GM18868 (cell line): ENCODE results near the gene RTRAF.
A peak's percentile ranks its signal among the peaks of the same experiment; 100 is the strongest.

Experiments used
- ATAC-seq: cut with Tn5 transposase; IDR thresholded peaks from one replicate; pipeline ENCODE4 v1.9.1; 2021; ENCODE audit warnings: mild to moderate bottlenecking, moderate library complexity; ENCODE audit not compliant: unreplicated experiment

The RTRAF gene

DNA sequence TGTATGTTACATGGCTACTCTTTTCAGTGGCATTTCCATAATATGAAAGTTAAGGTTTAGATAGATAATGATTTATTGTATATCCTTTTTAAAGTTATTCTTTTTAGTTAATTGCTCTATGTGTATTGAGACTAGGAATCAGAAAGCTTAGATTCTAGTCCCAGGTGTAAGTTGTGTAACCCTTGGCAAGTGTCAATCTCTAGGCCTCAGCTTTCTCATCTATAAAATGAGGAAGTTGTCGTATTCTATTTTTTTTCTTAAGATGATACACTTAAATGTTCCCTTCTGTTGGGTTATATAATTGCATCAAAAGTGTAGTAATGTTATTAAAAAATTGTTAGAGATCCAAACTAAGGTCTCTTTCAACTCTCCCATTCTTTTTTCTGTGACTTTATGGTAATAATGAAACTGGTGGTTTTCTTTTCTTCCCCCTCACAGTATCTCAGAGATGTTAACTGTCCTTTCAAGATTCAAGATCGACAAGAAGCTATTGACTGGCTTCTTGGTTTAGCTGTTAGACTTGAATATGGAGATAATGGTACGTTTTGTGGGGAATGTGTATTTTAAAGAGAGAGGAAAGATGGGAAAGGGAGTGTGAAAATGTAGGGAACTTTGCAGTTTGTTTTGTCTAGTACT, 4.1 kb downstream of the RTRAF start:
- peak; percentile 23 for ATAC-seq

DNA sequence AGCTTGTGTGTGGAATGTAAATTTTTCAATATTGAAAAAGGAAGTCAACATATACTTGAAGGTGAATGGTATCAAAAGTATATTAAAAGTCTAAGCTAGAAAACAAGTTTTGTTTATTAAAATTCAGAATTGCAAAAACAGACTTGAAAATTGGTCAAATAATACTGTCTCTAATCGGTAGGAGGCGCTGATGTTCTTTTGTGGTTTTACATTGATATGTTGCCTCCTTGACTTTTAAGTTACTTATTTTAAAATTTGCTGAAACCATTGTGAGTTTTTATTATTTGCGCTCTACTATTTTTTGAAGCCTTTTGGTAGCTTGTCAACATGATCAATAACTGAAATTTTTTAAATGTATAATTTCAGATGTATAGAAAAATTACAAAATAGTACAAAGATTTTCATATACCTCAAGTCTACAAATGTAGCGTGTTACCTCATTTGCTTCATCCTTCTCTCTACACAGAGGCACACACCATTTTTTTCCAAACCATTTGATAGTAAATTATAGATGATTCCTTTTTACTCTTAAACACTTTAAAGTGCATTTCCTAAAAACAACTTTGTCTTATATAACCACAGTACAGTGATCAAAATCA, 6.9 kb downstream of the RTRAF start:
- no peak for ATAC-seq

DNA sequence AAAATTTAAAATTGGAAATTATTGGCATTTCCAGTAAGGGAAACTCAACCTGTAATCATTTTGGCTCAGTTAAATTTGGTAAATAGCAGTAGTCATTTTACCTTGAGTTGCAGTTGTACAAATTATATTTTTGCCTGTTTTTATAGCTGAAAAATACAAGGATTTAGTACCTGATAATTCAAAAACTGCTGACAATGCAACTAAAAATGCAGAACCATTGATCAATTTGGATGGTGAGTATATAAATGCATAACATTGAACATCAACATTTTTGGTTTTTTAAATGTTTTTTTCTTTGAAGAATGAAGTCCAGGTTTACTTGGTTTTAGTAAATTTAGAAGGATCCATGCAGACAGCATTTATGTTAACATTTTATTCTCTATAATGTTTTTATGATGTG, 9.0 kb downstream of the RTRAF start:
- ATAC-seq, result no peak

DNA sequence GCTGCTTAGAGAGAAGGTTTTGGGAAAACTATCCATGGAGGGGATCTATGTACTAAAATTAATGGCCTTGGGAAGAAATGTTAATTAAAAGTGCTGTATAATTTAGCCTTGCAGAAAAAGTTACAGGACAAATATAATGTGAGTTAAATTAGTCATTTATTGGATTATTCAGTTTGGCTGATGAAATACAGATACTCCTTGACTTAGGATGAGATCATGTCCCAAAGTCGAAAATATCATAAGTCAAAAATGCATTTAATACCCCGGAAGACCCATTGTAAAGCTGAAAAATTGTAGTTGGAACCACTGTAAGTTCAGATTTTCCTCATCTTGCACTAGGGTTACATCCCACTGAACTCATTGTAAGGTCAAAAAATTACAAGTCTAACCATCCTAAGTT, 9.7 kb downstream of the RTRAF start:
- ATAC-seq, result no peak

DNA sequence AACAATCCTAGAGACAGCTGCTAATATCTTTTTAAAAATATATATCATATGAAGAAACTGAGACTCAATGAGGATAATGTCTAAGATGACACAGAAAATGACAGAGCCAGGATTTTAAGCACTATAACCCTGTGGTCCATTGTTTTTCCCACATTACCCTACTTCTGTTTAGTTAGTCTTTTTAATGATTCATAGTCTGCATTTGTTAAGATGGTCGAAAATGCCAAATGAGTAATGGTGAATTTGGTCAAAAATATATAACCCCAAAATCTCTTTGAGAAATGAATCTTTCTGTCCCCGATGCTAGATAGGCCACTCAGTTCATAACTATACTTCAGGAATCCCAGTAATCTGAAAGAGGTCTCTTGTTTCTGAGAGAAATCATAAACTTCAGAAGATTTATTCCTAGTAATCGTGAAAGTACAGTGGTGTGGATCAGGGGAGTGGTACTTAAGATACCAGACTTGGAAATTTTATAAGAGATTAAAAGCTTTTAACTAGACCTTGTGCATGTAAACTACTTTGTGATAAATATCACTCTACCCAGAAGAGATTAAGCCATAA, 10.8 kb downstream of the RTRAF start:
- no peak for ATAC-seq

DNA sequence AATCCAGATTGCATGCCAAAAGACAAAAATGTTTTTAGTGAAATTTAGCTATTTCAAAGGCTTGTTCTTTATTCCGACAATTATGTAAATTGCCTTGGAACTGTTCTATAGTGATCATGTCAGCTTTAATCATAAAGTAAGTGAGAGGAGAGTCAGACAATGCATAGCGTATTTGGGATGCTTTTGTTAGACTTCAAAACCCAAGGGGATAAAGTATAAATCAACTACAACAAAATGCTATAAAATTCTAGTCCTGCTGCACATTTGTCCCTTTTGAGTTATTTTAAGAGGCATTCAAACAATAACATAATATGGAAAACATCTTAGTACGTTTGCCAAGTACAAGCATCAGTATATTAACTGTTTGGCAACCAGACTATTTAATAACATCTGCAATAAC, 11.3 kb downstream of the RTRAF start:
- ATAC-seq, result no peak

DNA sequence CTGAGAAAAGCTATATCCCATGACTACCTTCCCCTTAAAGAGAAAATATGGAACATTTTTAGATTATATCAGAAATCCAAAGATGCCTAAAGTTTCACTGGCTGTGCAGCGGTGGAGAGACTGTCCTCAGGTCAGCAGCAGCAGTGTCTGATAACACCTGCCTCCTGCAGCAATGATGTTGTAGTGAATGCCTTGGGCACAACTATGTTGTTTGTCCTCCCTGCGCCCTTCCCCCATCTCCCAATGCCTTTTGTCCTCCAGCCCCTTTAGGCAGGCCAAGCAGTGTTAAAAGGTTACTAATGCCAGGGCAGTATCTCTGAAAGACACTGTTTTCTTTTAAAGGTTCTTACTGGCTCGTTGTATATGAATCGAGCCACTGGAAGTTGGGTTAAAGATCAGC, 13.2 kb downstream of the RTRAF start:
- no peak for ATAC-seq

DNA sequence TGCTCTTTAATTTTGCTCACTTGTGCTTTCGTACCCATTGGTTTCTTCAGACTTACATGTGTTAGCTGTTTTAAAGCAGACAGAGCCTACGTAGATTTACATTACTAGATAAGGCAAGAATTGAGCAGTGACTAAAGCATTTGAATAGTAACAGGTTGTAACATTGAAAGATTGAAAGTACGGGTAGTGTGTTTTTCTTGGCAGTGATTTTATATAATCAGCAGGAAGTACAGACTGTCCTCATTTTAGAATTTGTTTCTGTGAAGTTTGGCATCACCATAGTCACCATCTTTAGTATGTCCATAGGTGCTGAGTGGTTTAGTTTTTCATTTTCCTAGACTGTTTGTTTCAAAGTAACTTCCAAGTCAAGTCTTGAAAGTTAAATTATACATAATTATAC, 14.0 kb downstream of the RTRAF start:
- no peak for ATAC-seq

DNA sequence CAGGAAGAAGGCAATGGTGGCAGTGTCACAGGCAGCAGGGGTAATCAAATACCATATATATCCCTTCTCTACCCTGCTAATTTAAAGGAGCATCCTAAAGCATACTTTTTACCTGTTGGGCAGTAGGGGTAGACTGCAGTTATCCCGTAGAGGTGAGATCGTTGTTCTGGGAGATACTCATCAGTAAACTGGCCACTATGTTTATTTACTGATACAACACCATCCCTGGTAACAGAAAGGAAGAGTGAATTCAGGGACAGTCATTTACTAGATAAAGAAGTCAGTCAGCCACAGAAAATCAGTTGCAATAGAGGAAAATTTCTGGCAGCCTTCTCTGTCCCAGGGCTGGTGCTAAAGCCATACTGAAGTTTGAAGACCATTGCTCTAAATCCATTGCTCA, 16.3 kb downstream of the RTRAF start:
- no peak for ATAC-seq

DNA sequence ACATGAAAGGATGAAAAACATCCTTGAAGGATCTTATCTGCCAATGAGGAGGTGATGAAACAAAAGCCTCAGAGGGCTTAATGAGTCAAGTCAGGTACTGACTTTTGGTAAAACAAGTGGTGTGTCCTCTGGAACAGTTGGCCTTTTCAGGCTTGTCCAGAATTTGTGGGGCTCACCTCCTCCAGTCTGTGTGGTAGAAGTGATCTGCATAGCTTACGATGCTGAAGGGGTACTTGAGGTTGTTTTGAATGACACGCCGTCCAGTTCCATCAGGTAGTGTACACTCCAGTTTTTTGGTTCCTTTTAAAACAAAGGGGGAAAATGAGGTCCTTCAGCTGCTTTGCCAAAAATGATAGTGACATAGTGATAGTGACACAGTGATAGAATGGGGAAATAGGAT, 17.0 kb downstream of the RTRAF start:
- ATAC-seq, result no peak

DNA sequence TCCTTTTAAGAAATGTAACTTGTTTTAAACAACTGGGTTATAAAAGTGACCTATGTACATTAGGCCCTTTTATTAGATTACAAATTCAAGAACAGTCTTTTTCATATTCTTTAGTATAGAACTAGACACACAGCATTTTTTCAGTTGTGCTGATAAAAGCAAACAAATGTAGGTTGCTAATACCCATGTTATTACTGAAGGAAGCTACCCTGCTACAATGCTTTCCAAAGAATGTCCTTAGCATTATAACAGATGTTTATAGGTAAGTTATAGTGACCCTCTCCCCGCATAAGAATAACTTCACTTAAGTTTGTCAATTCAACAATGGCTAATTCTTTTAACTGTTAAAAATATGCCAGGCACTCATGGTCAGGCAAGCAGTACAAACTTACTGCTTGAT, 17.9 kb downstream of the RTRAF start:
- ATAC-seq, result no peak

DNA sequence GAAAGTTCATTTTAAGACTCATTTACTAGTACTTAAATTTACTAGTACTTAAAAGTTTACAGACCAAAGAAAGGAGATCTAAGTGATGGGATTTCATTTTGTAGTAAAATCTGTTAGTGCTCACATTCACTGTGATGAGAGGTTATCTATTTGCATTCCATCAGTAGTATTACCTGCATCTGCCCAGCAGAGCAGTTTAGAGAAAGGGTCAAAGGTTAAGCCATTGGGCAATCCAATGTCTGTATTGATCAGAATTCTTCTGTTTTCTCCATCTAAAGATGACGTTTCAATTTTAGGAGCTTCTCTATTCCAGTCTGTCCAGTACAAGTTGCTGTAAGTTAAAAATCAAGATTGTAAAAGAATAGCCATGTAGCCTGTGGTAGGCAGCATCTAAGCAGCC, 18.3 kb downstream of the RTRAF start:
- no peak for ATAC-seq

DNA sequence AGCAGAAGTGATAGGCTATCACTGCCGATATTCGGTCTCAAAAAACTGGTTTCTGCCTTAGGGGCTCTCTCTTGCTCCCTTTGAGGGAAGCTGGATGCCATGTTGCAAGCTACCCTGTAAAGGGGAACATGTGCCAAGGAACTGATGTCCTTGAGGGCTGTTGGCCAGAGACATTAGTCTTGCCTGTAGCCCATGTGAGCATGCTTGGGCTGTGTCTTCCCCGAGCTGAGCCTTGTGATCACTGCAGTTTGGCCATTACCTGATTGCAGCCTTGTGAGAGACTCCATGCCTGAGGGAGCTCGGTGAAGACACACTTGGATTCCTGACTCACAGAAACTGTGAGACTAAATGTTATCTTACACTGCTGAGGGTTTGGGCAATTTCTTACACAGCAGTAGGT, 18.8 kb downstream of the RTRAF start:
- no peak for ATAC-seq

DNA sequence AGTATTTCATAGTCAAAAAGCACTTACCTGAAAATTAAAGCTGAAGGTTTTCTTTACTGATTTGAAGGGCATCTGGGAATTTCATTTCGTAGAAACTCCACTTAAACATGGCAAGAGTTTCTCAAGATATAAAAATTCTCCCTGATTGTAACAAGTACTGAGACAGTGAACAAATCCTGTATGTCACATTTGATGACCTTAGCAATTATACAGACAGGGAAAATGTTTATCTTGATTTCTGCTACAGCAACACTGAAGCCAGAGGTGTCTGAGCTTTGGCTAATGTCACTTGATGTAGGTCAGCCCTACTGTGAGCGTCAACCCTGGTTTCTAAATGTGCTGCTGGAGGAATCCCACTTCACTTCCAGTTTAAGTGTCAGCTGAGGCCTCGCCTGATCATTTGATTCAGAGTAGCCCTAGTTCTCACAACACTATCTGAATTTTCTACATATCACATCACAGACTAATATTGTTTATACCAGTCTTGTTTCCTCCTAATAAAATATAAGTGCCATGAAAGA, 20.9 kb downstream of the RTRAF start:
- no peak for ATAC-seq

DNA sequence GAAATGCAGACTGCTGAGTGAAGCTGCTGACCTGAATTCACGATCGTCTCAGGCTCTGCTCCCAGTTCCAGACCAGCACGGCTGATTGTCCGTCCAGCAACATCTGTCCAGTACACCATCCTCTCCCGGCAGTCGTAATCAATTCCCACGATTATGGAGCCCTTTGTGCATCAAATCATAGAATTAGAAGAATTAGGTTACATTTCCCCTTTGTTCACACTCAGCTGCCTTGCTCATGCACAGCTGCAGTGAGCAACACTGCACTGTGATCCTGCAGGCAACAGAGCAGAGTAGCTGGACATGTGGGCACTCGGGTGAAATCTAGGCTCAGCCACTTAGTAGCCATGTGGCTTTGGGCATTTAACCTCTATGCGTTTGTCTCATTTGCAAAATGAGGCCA, 22.2 kb downstream of the RTRAF start:
- no peak for ATAC-seq

DNA sequence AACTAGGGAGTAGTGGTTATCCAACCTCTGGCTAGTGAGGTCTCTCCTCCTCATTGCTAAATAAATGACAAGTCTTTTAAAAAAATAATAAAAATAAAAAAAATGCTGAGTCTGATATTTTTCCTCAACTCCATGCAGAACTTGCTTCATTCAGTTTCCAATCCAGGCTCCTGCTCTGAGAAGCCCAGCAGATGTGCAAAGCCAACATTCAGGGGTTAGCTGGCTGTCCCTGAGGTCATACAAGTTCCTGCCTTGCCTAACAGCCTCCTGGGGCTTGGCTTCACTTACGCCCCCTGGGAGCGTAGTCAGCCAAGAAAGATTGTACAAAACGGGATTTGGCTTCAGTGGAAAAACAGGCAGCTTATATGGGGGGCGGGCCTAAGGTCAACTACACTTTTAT, 23.3 kb downstream of the RTRAF start:
- no peak for ATAC-seq

DNA sequence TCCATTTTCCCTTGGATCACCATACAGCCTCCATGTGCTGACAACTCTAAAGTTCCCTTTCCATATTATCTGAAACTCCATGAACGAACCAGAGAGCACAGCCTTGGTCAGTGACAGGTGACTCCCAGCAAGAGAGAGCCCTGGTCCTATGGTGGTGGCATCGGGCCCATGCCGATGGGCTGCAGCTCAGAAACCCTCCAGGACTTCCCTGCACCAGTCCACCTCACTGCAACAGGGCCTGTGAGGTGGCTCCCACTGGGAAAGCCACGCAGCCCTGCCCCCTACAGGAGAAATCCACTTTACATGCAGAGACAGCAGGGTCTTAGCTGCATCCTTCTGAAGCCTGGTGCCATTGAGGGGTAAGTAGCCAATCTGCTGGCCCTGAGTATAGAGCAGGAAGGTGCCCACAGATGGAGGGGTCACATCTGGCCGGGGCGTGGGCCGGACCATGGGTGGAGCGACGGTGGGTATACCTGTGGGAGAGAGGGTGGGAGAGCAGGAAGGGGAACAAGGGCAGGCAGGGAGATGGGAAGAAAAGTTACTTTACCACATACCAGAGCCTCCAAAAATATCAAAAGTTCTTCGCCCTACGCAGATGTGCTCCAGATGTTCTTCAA, 24.7 kb downstream of the RTRAF start:
- no peak for ATAC-seq

DNA sequence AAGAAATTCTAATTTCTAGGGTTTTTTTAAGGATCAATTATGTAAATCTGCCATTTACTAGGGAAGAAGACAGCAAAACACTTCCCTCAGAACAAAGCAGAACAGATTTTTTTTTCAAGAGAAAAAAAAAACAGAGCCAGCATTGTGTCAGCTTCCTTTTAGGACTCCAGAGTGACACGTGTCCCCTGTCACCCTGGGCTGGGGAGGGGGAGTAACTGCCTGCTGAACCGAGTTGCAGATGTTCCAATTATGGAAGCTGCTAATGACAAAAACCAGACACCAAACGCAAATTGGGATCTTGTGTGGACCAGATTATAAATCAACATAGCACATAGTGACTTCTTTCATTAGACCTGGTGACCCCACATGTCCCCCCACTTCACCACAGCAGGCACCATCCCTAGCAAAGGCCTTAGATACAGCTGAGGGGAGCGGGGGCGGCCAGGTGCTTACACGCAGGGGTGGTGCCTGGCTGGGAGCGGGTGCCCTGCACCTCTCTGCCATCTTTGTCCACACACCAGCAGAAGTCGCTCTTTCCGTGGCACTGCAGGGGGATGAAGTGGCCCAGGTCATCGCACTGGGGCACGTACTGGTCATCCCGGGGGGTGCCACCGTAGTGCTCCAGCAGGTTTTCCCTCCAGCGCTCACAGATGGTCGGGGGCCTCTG, 25.4 kb downstream of the RTRAF start:
- no peak for ATAC-seq

DNA sequence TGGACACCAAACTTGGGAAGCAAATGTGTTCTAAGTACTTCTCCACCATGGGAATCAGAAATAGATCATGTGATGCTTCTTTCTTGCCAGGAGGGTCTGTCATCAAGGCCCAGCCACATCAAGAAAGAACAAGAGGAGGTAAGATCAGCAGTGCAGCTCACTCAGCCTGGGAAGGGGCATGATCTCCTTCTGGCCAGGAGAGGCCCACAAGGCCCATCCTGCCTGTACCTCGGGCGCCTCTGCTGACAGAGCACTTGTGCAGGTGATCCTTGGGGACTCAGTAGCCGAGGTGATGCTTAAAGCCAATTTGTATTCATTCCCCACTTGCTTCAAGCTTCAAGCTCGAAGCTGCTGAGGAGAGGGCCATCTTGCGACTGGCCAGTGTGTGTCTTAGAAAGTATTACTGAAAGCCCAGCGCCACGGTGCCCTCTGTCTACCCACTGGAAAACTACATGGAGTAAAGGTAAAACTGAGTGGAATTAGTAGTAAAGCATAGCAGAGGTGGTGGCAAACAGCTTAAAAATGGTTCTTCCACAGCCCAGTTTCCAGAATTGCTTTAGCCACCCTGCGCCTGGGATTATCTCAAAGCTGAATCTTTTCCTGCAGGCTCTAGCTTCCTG, 26.2 kb downstream of the RTRAF start:
- ATAC-seq, result no peak

DNA sequence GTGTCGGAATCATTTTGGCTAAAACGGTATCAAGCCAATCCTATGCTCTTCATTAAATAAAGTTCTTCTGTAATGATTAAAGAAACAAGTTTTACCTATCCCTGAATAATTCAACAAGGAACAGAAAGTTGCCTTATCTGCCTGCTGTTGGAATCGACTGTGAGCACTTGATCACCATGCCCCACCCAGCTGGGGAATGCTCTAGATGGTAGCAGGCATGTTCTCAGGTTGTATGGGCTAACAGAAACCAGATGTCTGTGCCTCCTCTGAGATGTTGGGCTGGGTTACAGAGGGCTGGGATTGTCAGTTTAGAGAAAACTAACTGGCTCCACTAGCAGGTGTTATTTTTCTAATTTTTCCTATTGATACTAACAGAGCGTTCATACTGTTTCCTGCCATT, 28.9 kb downstream of the RTRAF start:
- no peak for ATAC-seq

DNA sequence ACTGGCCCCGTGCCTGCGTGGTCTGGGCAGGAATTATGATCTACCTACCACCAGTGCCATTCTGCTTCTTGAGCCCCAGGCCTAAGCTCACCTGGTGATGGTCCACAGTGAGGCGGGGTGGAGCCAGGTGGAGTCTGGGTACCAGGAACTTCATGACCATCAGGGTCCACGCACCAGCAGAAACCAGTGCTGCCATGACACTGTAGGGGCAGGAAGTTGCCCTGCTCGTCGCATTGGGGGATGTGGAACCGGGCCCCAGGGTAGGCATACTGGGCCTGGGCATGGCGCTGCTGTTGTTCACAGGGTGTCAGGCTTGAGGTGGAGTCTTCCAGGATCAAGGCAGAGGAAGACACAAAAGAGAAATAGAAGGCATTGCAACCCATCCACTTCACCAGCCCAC, 29.6 kb downstream of the RTRAF start:
- no peak for ATAC-seq
